Loucy (cell line): Measurements from ENCODE around the gene UBE2L3.
"Not testable (repeated sequence)": the region's sequence is repeated elsewhere in the genome, so short reads cannot be mapped to it uniquely, and the experiment has no call there.

ENCODE experiments used
- CTCF ChIP-seq: fragments of 200-600 bp; sonication (generic); conservative IDR thresholded peaks from 2 replicates; pipeline ENCODE4 v1.5.1; 2014; ENCODE audit warnings: mild to moderate bottlenecking, antibody characterized with exemption, low read length
- EZH2phosphoT487 ChIP-seq: fragments of 200-600 bp; IDR thresholded peaks from 2 replicates; pipeline ENCODE4 v1.6.1; 2018; ENCODE audit warnings: antibody characterized with exemption, mild to moderate bottlenecking, moderate library complexity, borderline replicate concordance

DNA sequence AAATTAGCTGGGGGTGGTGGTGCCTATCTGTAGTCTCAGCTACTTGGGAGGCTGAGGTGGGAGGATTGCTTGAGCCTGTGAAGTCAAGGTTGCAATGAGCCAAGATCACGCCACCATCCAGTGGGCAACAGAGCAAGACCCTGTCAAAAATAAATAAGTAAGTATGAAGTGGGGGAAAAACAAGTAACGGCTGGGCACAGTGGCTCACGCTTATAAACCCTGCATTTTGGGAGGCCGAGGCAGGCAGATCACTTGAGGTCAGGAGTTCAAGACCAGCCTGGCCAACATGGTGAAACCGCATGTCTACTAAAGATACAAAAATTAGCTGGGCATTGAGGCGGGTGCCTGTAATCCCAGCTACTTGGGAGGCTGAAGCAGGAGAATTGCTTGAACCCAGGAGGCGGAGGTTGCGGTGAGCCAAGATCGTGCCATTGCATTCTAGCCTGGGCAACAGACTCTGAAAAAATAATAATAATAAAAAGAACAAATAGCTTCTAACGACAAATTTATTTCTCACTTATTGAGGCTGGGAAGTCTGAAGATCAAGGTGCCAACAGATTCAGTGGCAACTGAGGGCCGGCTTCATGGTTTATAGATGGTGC lies 42.1 kb downstream of the UBE2L3 start:
- not testable (repeated sequence) for TF ChIP-seq CTCF, EZH2phosphoT487
